ENCODE measurements around the gene ZNF383. TPM values are rescaled to one million over a fixed set of nuclear protein-coding genes. Genes with fewer than 3 reads are reported as not detected.

Gene ZNF383
- total RNA-seq (2022; extraction: Qiagen RNA extraction): 6.4 to 8.1 TPM (median 7.3 TPM) in 5 replicates

DNA sequence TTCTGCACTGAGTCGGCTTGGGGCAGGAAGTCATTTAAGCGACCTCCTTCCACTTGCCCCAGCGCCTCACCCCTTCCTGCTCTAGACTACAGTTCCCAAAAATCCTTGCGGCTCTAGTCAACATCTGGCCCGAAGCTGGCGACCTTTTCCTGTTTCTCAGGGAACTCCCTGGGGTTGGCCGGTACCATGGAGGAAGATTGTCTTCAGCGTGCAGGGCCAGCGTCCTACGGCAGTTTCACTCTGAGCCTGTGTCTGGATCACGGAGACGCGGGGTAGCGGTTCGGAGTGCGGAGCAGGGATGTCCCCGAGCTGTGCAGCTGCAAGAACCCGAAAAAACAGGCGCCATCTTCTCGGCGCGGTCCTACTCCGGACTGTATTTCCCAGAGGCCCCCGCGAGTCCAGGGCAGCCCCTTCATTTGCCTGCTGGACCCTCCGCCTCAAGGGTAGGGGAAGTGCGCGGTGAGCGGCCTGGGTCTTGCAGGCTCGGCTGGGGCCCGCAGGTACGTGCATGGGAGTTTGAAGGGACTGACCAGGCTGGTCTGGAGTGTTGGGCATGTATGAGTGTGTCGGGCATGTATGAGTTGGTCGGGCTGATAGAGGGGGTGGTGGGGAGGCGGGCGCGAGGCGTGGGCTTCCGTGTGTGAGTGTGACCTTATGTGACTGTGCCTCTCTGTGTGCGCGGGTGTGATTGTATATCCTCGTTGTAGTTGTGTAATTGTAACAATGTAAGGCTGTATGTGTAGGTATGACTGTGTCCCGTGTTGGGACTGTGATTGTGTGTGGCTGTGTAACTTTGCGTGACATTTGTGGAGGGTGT is at the start of gene ZNF383:
ZNF383 (plus strand) TSS at position 440 of the 817 bp plus-strand sequence. CDS start 12,240 bp downstream, outside the sequence.

DNA sequence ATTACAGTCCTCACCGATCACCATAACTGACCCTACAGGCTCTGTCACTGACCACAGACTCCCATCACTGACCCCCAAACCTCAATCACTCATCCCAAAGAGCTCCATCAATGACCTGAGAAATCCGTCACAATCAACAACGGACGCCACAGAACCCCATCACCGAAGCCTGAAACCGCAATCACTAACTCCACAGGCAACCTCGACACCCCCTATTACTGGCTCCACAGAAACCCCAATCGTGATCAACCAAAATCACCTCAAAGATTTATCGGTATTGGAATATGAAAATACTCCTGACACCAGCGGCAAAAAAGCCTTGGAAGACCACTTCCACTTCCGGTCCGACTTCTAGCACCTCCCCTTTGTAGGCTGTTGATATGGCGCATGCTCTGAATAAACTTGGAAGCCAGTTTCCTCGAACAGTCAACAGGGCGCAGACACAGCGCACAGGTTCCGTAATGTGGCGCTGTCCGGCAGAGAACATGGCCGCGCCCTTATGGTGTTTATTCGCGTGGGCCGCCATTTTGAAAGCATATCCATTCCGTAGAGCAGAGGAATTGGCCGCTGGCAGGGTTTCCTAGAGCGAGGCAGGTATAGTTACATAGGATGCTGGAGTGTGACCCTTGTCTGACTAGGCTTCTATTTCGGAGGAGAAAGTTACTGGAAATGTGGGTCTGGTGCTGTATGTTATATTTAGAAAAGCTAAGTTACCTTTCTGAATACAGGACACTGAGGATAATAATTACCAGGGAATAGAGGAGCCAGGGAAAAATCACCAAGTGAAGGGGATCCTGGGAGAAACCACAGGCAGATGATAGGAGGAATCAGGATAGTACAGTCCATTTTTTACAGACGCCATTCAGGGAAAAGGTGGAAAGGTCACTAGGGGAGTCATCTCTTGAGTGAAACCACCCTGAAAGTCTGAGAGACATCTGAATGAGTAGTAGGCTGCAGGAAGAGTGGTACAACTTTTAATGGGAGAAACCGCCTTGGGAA is 45.3 kb upstream of the ZNF383 start, which contains the start of gene ZNF585A:
ZNF585A (minus strand) TSS at position 328 of the 999 bp plus-strand sequence. CDS start 2,785 bp downstream, outside the sequence.

Other genes starting within 250 kb of the ZNF383 start
- 3.8 to 5.6 TPM (median 4.3 TPM) in 5 replicates for gene ZNF420, start 139.8 kb upstream of the ZNF383 start, total RNA-seq (2022; extraction: Qiagen RNA extraction)
- 4.9 to 6.5 TPM (median 6.0 TPM) in 5 replicates for gene ZNF585A, start 45.5 kb upstream of the ZNF383 start, total RNA-seq (2022; extraction: Qiagen RNA extraction)
- 1.9 to 3.1 TPM (median 2.4 TPM) in 5 replicates for gene ZNF585B, start 7.7 kb upstream of the ZNF383 start, total RNA-seq (2022; extraction: Qiagen RNA extraction)
- 2.7 to 3.6 TPM (median 2.9 TPM) in 5 replicates for gene ZNF527, start 152.9 kb downstream of the ZNF383 start, total RNA-seq (2022; extraction: Qiagen RNA extraction)
- 3.9 to 5.7 TPM (median 5.1 TPM) in 5 replicates for gene ZNF569, start 249.2 kb downstream of the ZNF383 start, total RNA-seq (2022; extraction: Qiagen RNA extraction)

All from A549 treated with Mapracorat at 1 μM for 4 hours (cell line).